SK-N-MC (cell line): ENCODE results near the gene GPC5.
"Not testable (repeated sequence)": the region's sequence is repeated elsewhere in the genome, so short reads cannot be mapped to it uniquely, and the experiment has no call there.

ENCODE experiments used
- DNase-seq: peaks from one replicate; pipeline ENCODE4 v3.0.0-alpha.2; 2011; ENCODE audit warnings: low read depth, low spot score
- H3K27ac ChIP-seq: fragments of 200-600 bp; sonication (generic); 2 replicates; pipeline ENCODE4 v1.5.1; 2016; ENCODE audit warnings: mixed run types
- H3K36me3 ChIP-seq: fragments of 200-600 bp; sonication (generic); 2 replicates; pipeline ENCODE4 v1.6.1; 2017; ENCODE audit warnings: antibody characterized with exemption, low read length, mixed read lengths; ENCODE audit not compliant: insufficient read depth
- H3K4me3 ChIP-seq: fragments of 200-600 bp; sonication (generic); 2 replicates; pipeline ENCODE4 v1.5.1; 2016
- H3K9ac ChIP-seq: fragments of 200-600 bp; sonication (generic); 2 replicates; pipeline ENCODE4 v1.8.0; 2017; ENCODE audit warnings: mixed run types, mixed read lengths; ENCODE audit not compliant: insufficient read length
- H3K9me3 ChIP-seq: fragments of 200-600 bp; sonication (generic); 2 replicates; pipeline ENCODE4 v1.6.1; 2017; ENCODE audit warnings: low read depth, mild to moderate bottlenecking, antibody characterized with exemption, low read length, moderate library complexity, mixed read lengths
- EZH2 ChIP-seq: fragments of 200-600 bp; sonication (generic); IDR thresholded peaks from one replicate; pipeline ENCODE4 v1.6.1; 2017; ENCODE audit warnings: antibody characterized with exemption
- FOXP2 ChIP-seq: optimal IDR thresholded peaks from 2 replicates; pipeline ENCODE3; 2011; ENCODE audit warnings: mild to moderate bottlenecking, moderate library complexity; ENCODE audit not compliant: insufficient read depth; ENCODE audit errors: extremely low read length, control extremely low read depth
- POLR2AphosphoS5 ChIP-seq: IDR thresholded peaks from 2 replicates; pipeline ENCODE4 v1.6.1; 2012; ENCODE audit warnings: mild to moderate bottlenecking, low read depth, low read length, borderline replicate concordance

GPC5 gene

DNA sequence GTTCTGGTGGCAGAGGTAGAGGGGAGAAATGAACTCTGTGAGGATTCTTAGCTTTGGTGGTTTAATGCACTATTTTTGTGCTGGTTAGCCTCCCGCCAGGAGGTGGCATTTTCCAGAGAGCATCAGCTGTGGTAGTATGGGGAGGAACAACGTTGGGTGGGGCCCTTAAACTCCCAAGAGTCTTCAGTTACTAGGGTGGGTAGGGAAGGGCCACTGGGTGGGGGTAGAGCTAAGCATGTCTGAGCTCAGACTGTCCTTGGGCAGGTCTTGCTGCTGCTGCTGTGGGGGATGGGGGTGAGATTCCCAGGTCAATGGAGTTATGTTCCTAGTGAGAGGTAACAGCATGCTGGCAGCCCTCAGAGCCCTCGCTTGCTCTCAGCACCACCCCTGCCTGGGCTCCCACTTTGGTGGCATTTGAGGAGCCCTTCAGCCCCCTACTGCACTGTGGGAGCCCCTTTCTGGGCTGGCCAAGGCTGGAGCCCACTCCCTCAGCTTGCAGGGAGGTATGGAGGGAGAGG is 897.8 kb downstream of the GPC5 start:
- H3K4me3 ChIP-seq, DNase-seq, H3K9ac ChIP-seq, H3K27ac ChIP-seq, H3K36me3 ChIP-seq, H3K9me3 ChIP-seq: not testable (repeated sequence)

DNA sequence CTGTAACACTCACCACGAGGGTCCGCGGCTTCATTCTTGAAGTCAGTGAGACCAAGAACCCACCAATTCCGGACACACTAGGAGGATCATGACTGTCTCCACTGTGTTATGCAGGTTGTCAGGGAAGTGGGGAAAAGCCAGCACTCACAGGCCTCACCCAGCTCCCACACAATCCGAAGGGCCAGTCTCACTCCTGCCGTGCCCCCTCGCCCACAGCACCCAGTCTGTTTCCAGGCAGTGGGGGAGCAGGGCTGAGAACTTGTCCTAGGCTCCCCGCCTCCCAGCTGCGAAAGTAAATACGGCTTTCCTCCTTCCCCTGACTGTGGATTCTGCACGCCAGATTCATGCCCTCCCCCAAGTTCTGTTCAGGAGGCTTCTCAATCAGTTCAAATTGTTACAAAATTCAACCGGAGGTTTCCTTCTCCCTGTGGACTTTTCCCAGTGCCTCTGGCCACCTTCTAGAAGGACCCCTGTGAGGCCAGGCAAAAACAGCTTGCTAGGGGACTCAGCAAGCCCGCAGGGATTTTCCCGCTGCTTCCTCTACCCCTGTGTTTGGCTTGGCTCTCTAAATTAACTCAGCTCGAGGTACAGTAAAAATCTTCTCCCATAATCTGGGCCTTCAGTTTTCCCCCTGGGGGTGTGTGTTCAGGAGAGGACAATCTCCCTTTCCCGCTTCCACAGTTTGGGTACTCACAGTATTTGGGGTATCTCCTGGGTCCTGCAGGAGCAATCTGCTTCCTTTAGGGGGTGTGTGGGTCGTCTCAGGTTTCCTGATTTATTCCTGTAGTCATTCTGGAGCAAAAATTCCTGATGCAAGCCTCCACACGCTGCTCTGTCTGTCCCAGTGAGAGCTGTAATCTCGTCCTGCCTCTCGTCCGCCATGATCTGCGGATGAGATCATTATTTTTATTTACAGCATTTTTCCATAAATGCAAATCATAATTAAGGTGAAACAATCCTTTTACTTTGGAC is 899.8 kb downstream of the GPC5 start:
- Histone ChIP-seq H3K27ac (no peak overlapping the region), H3K9ac (no peak overlapping the region), H3K9me3 (no peaks in the 10 kb centered on the region), H3K4me3 (no peak overlapping the region), H3K36me3 (no peaks in the 10 kb centered on the region)
- TF ChIP-seq FOXP2: no peak
- TF ChIP-seq EZH2: no peak
- TF ChIP-seq POLR2AphosphoS5: no peak
- no peak for DNase-seq

DNA sequence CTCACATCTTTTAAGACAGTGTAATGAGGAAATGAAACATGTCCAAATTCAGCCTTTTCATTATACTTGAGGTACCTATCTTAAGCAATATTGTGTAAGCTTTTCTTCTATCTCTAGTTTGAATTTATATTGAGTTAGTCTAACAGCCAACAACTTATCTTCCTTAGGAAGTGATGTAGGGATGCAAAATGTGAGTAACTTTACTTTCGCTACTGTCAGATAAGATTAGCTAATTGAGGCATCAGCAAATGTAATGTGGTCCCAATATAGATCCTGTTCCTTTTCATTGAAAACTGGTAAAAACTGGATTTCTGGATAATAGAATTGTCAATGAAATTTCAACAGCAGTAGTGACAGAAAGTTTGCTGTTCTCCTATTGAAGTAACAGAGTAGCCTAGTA is 902.2 kb downstream of the GPC5 start:
- TF ChIP-seq FOXP2: no peak
- TF ChIP-seq EZH2: no peak
- H3K9me3 ChIP-seq: no peaks in the 10 kb centered on the region
- no peak overlapping the region for H3K9ac ChIP-seq
- DNase-seq: no peak
- no peak overlapping the region for H3K4me3 ChIP-seq
- H3K27ac ChIP-seq: no peak overlapping the region
- no peaks in the 10 kb centered on the region for H3K36me3 ChIP-seq

DNA sequence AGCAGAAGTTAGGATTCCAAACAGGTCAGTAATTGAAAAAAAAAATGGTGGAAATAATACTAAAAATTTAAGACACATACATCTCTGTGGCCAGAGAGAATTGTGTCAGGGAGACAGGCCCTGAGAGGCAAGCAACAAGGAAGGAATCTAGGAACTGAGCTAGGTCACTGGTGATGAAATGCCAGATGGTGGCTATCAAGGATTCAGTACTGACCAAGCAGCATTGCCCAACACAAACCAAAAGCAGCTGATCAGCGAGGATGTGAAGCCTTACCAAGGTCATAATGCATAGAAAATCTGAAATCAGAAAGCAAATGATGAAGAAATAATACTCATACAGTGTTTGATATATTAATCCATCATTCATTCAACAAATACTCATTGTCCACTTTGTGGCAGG is 905.0 kb downstream of the GPC5 start:
- Histone ChIP-seq H3K9me3 (no peaks in the 10 kb centered on the region), H3K27ac (no peak overlapping the region), H3K9ac (no peak overlapping the region), H3K36me3 (no peaks in the 10 kb centered on the region), H3K4me3 (no peak overlapping the region)
- TF ChIP-seq FOXP2: no peak
- no peak for TF ChIP-seq EZH2
- no peak for DNase-seq

DNA sequence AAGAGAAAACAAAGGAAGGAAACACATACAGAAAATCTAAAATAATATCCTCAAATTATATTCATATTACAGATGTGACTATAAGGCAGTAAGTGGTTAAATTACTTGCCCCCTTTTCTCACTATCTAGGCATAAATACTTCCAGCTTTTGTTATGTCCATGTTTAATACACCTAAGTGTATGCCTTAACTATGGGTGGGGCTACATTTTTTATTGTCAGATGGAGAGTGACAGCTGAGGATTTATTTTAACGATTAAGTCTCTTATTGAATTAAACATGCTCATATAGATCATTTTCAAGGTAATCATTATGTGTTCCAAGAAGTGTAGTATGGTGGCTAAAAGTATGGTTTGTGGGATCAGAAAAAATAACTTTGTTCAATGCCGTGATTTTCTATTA is 909.3 kb downstream of the GPC5 start:
- Histone ChIP-seq H3K9ac (no peak overlapping the region), H3K4me3 (no peak overlapping the region), H3K27ac (no peak overlapping the region), H3K36me3 (no peaks in the 10 kb centered on the region), H3K9me3 (no peaks in the 10 kb centered on the region)
- DNase-seq: no peak
- TF ChIP-seq FOXP2 (no peak), POLR2AphosphoS5 (no peak)

DNA sequence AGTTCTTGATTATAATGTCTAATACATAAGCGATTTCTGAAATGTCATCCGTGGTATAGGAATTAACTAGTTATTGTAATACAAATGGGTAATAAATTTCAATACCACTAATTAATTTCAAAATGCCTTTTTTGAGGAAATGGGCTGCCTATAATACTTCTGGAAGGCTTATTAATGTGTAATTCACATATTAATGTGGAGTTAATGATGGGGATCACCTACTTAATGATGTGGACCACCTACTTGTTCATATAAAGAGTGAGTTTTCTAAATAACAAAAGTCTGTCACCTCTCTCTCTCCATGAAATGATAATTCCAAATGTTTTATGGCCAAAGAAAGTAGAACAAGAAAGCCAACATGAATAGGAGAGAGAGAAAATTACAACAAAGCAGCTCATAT is 914.4 kb downstream of the GPC5 start:
- H3K27ac ChIP-seq: no peak overlapping the region
- H3K36me3 ChIP-seq: no peaks in the 10 kb centered on the region
- no peak for DNase-seq
- H3K4me3 ChIP-seq: no peak overlapping the region
- no peak overlapping the region for H3K9ac ChIP-seq
- TF ChIP-seq EZH2 (no peak), POLR2AphosphoS5 (no peak), FOXP2 (no peak)
- no peaks in the 10 kb centered on the region for H3K9me3 ChIP-seq

DNA sequence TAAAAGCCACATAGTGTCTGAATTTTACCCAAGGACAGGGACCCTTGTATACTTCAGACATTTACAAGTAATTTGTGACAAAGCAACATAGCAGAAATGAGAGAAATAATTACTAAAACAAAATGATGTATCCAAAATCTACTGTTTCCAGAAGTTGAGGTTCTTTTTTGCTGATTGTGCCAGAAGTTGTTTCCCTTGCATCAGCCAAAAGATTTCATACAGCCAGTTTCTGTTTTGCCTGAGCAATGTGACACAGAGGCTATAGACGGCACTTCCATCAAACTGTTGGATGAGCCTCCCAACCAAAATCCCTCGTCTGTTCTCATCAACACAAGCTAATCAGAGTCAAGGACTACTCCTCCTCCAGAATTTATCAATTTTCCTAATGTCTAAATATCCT is 915.0 kb downstream of the GPC5 start:
- Histone ChIP-seq H3K9ac (no peak overlapping the region), H3K27ac (no peak overlapping the region), H3K4me3 (no peak overlapping the region), H3K36me3 (no peaks in the 10 kb centered on the region), H3K9me3 (no peaks in the 10 kb centered on the region)
- TF ChIP-seq EZH2: no peak
- no peak for DNase-seq

DNA sequence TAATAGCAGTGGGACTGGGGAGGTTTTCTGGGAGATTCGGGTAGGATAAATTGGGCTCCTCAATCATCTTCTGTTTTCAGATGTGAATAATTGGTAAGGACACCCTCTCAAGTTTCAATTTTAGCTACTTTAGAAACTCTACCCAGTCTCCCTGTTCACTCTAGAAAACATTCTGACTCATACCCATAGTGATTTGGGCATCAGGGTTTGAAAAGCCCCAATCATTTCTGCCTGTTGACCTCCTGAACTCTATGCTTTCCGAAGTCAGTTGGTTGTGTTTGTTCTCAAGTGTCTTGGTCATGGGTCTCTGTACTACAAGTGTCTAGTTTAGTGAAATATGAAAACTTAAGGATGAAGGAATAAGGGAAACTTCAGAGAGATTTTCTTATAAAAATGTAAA is 916.8 kb downstream of the GPC5 start:
- TF ChIP-seq POLR2AphosphoS5: no peak
- no peak for TF ChIP-seq FOXP2
- no peak for TF ChIP-seq EZH2
- no peak overlapping the region for H3K4me3 ChIP-seq
- no peaks in the 10 kb centered on the region for H3K36me3 ChIP-seq
- H3K9me3 ChIP-seq: no peaks in the 10 kb centered on the region
- H3K27ac ChIP-seq: no peak overlapping the region
- H3K9ac ChIP-seq: no peak overlapping the region
- no peak for DNase-seq

DNA sequence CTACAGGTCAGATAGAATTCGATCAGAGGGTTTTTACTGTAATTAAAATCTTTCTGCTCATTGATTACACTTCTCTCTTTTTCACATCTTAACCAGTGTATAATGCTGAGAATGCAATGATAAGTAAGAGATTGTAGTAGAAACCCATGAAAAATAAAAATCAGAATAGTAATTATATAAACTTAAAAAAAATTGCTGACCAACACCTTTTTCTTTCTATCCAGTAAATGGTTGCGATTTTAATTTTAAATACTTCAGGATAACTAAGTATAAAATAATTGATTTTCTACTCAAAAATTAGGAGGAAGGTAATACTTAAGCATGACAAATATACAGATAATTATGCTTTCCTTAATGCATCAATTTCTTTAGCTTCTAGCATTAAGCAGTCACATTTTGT is 917.6 kb downstream of the GPC5 start:
- Histone ChIP-seq H3K4me3 (no peak overlapping the region), H3K9ac (no peak overlapping the region), H3K36me3 (no peaks in the 10 kb centered on the region), H3K27ac (no peak overlapping the region), H3K9me3 (no peaks in the 10 kb centered on the region)
- no peak for DNase-seq
- TF ChIP-seq EZH2 (no peak), POLR2AphosphoS5 (no peak), FOXP2 (no peak)
